SJSA1 (cell line): ENCODE data around the gene TRIM7. TPM values are rescaled to one million over a fixed set of nuclear protein-coding genes. Genes with fewer than 3 reads are reported as not detected.

ENCODE experiments used
- DNase-seq, 2 experiments: peaks; one replicate each; pipeline ENCODE4 v3.0.0-alpha.2; 2015 to 2020; ENCODE audit warnings: low spot score in 2 of 2, low read depth in 1 of 2
- H3K27ac ChIP-seq: fragments of 250-450 bp; sonication (Bioruptor Pico); 2 replicates; pipeline ENCODE4 v1.5.1; 2020; ENCODE audit warnings: mild to moderate bottlenecking, moderate library complexity
- H3K27me3 ChIP-seq: fragments of 250-450 bp; sonication (Bioruptor Pico); replicated peaks from 2 replicates; pipeline ENCODE4 v1.5.1; 2020; ENCODE audit warnings: mild to moderate bottlenecking, moderate library complexity
- H3K36me3 ChIP-seq: fragments of 250-450 bp; sonication (Bioruptor Pico); 2 replicates; pipeline ENCODE4 v1.5.1; 2020; ENCODE audit warnings: mild to moderate bottlenecking
- H3K4me1 ChIP-seq: fragments of 250-450 bp; sonication (Bioruptor Pico); replicated peaks from 2 replicates; pipeline ENCODE4 v1.6.1; 2021; ENCODE audit warnings: mild to moderate bottlenecking
- H3K4me3 ChIP-seq: fragments of 250-450 bp; sonication (Bioruptor Pico); 2 replicates; pipeline ENCODE4 v1.5.1; 2020; ENCODE audit warnings: mild to moderate bottlenecking
- H3K9me3 ChIP-seq: fragments of 250-450 bp; sonication (Bioruptor Pico); replicated peaks from 2 replicates; pipeline ENCODE4 v1.5.1; 2020; ENCODE audit warnings: mild to moderate bottlenecking
- total RNA-seq: library from RNA; depleted of rRNA; stranded (reverse); fragments of >200 nt; shearing (Covaris generic); gene quantifications from 2 replicates; pipeline ENCODE4 v1.2.3, GENCODE V29; 2014

The TRIM7 gene
- total RNA-seq, 1 experiment from 2014 or later, result 28.0 TPM

- DNase-seq, result no peak
- Histone ChIP-seq H3K36me3 (peaks cover 5% of the 10 kb centered on the region; the same call in 1 of the 2 replicates), H3K4me3 (no peak overlapping the region), H3K27ac (no peak overlapping the region), H3K4me1 (no peaks in the 10 kb centered on the region; the same call in 1 of the 2 replicates), H3K9me3 (no peaks in the 10 kb centered on the region), H3K27me3 (no peaks in the 10 kb centered on the region)
These were observed 6.0 kb downstream of the TRIM7 start for GRCh38 chr5:181198905-181199519.

GRCh38 chr5:181198106-181198685 lies 6.8 kb downstream of the TRIM7 start:
- H3K36me3 ChIP-seq, result peaks cover 5% of the 10 kb centered on the region; the same call in 1 of the 2 replicates
- no peaks in the 10 kb centered on the region for H3K9me3 ChIP-seq
- no peaks in the 10 kb centered on the region for H3K4me1 ChIP-seq
- DNase-seq, result no peak
- no peaks in the 10 kb centered on the region for H3K27me3 ChIP-seq
- no peak overlapping the region for H3K4me3 ChIP-seq
- H3K27ac ChIP-seq, result no peak overlapping the region

- H3K4me1 ChIP-seq, result peaks cover 6% of the 10 kb centered on the region
- H3K9me3 ChIP-seq, result no peaks in the 10 kb centered on the region
- H3K27me3 ChIP-seq, result no peaks in the 10 kb centered on the region
- no peak overlapping the region for H3K27ac ChIP-seq
- H3K36me3 ChIP-seq, result peaks cover 5% of the 10 kb centered on the region; the same call in 1 of the 2 replicates
- no peak for DNase-seq
- no peak overlapping the region for H3K4me3 ChIP-seq
These were observed 7.6 kb downstream of the TRIM7 start for GRCh38 chr5:181197326-181197951.

- Histone ChIP-seq H3K27ac (no peak overlapping the region), H3K4me3 (no peak overlapping the region), H3K4me1 (peaks cover 12% of the 10 kb centered on the region), H3K36me3 (peaks cover 5% of the 10 kb centered on the region; the same call in 1 of the 2 replicates), H3K27me3 (no peaks in the 10 kb centered on the region), H3K9me3 (no peaks in the 10 kb centered on the region)
- no peak for DNase-seq
These were observed 9.7 kb downstream of the TRIM7 start for GRCh38 chr5:181195249-181195761.

- Histone ChIP-seq H3K9me3 (no peaks in the 10 kb centered on the region), H3K36me3 (peaks cover 5% of the 10 kb centered on the region; the same call in 1 of the 2 replicates), H3K4me3 (no peak overlapping the region), H3K4me1 (peaks cover 17% of the 10 kb centered on the region), H3K27ac (no peak overlapping the region), H3K27me3 (no peaks in the 10 kb centered on the region)
- no peak for DNase-seq
These were observed 10.3 kb downstream of the TRIM7 start for GRCh38 chr5:181194489-181195248.

GRCh38 chr5:181193656-181194055 lies 11.3 kb downstream of the TRIM7 start:
- no peak for DNase-seq
- no peak overlapping the region for H3K4me3 ChIP-seq
- H3K27me3 ChIP-seq, result no peaks in the 10 kb centered on the region
- no peaks in the 10 kb centered on the region for H3K9me3 ChIP-seq
- H3K27ac ChIP-seq, result no peak overlapping the region
- H3K4me1 ChIP-seq, result peaks cover 17% of the 10 kb centered on the region
- H3K36me3 ChIP-seq, result peaks cover 5% of the 10 kb centered on the region; the same call in 1 of the 2 replicates

- peak overlapping the region; percentile 68 for H3K27ac ChIP-seq
- no peaks in the 10 kb centered on the region for H3K9me3 ChIP-seq
- peaks cover 21% of the 10 kb centered on the region for H3K4me1 ChIP-seq
- H3K36me3 ChIP-seq, result peaks cover 5% of the 10 kb centered on the region; the same call in 1 of the 2 replicates
- H3K4me3 ChIP-seq, result peak overlapping the region; percentile 59
- DNase-seq, result no peak
- no peaks in the 10 kb centered on the region for H3K27me3 ChIP-seq
These were observed 12.5 kb downstream of the TRIM7 start for GRCh38 chr5:181192337-181193046.

GRCh38 chr5:181191526-181192336 lies 13.3 kb downstream of the TRIM7 start:
- Histone ChIP-seq H3K4me3 (peak overlapping the region; percentile 59), H3K9me3 (no peaks in the 10 kb centered on the region), H3K4me1 (peaks cover 21% of the 10 kb centered on the region), H3K27me3 (no peaks in the 10 kb centered on the region), H3K27ac (peak overlapping the region; percentile 68), H3K36me3 (peaks cover 3% of the 10 kb centered on the region; the same call in 1 of the 2 replicates)
- DNase-seq, result peak; percentile 97 to 100

- no peak for DNase-seq
These were observed 14.1 kb downstream of the TRIM7 start for GRCh38 chr5:181190711-181191525.

GRCh38 chr5:181189962-181190710 lies 14.9 kb downstream of the TRIM7 start:
- H3K27ac ChIP-seq, result no peak overlapping the region
- peak overlapping the region; percentile 59 for H3K4me3 ChIP-seq
- peak; percentile 46 to 55 for DNase-seq
- H3K36me3 ChIP-seq, result no peaks in the 10 kb centered on the region
- peaks cover 21% of the 10 kb centered on the region for H3K4me1 ChIP-seq
- no peaks in the 10 kb centered on the region for H3K27me3 ChIP-seq
- H3K9me3 ChIP-seq, result no peaks in the 10 kb centered on the region

More at GRCh38 chr5:181190711-181191525, 14.1 kb downstream of the TRIM7 start:
- Histone ChIP-seq H3K4me1 (peaks cover 21% of the 10 kb centered on the region), H3K9me3 (no peaks in the 10 kb centered on the region), H3K27me3 (no peaks in the 10 kb centered on the region), H3K36me3 (no peaks in the 10 kb centered on the region), H3K4me3 (peak overlapping the region; percentile 59), H3K27ac (peak overlapping the region; percentile 20)

- Histone ChIP-seq H3K27ac (no peak overlapping the region), H3K4me3 (peak overlapping the region; percentile 59), H3K36me3 (no peaks in the 10 kb centered on the region), H3K27me3 (no peaks in the 10 kb centered on the region), H3K9me3 (no peaks in the 10 kb centered on the region), H3K4me1 (peaks cover 26% of the 10 kb centered on the region)
- peak in 1 of 2 experiments; percentile 60 for DNase-seq
These were observed 15.5 kb downstream of the TRIM7 start for GRCh38 chr5:181189363-181189961.
